OCI-LY7 (cell line): ENCODE results near the gene CD300C. TPM values are rescaled to one million over a fixed set of nuclear protein-coding genes. Genes with fewer than 3 reads are reported as not detected.

Source experiments
- BruUV-seq: library from RNA; stranded (reverse); fragments of 400-500 nt; replicated peaks from 2 replicates; lab custom pipeline; 2021; lab: Mats Ljungman, UMichigan
- CTCF ChIA-PET: fragments of 300-600 bp; sonication (Branson Sonifier 250); formaldehyde crosslinking; loops from one replicate; lab custom pipeline; 2022; ENCODE audit warnings: antibody characterized with exemption; ENCODE audit not compliant: unreplicated experiment; lab: Charles Lee
- POLR2A ChIA-PET: fragments of 300-600 bp; sonication (Branson Sonifier 250); formaldehyde crosslinking; loops from one replicate; lab custom pipeline; 2022; ENCODE audit warnings: antibody characterized with exemption; lab: Charles Lee
- DNase-seq: peaks from one replicate; pipeline ENCODE4 v3.0.0-alpha.2; 2015; ENCODE audit warnings: low spot score
- H2AFZ ChIP-seq: fragments of 200-600 bp; sonication (generic), shearing (Covaris generic); 2 replicates; pipeline ENCODE4 v1.6.1; 2014; ENCODE audit warnings: mild to moderate bottlenecking, antibody characterized with exemption, low read length, moderate library complexity
- H3K27ac ChIP-seq: fragments of 200-600 bp; sonication (generic); 2 replicates; pipeline ENCODE4 v1.5.1; 2014; ENCODE audit warnings: mixed run types, low read depth, mild to moderate bottlenecking, moderate library complexity, low read length, inconsistent platforms; ENCODE audit not compliant: poor library complexity, severe bottlenecking
- H3K36me3 ChIP-seq: fragments of 200-600 bp; sonication (generic); 2 replicates; pipeline ENCODE4 v1.6.1; 2014; ENCODE audit warnings: mild to moderate bottlenecking, antibody characterized with exemption, low read length, moderate library complexity, mixed read lengths; ENCODE audit not compliant: insufficient read depth
- H3K4me1 ChIP-seq: fragments of 200-600 bp; sonication (generic); 2 replicates; pipeline ENCODE4 v1.5.1; 2014; ENCODE audit warnings: mild to moderate bottlenecking, low read length; ENCODE audit not compliant: insufficient read depth, poor library complexity, severe bottlenecking
- H3K4me2 ChIP-seq: fragments of 200-600 bp; sonication (generic); 2 replicates; pipeline ENCODE4 v1.6.1; 2014; ENCODE audit warnings: mild to moderate bottlenecking, low read length
- H3K4me3 ChIP-seq: fragments of 200-600 bp; sonication (generic); 2 replicates; pipeline ENCODE4 v1.5.1; 2014; ENCODE audit warnings: mild to moderate bottlenecking, low read depth, low read length; ENCODE audit not compliant: poor library complexity, severe bottlenecking
- H3K79me2 ChIP-seq: fragments of 200-600 bp; sonication (generic); 2 replicates; pipeline ENCODE4 v1.6.1; 2016; ENCODE audit warnings: low read depth, mild to moderate bottlenecking, low read length, moderate library complexity, mixed read lengths; ENCODE audit not compliant: insufficient read depth
- H3K9me2 ChIP-seq: fragments of 200-600 bp; sonication (generic); 2 replicates; pipeline ENCODE4 v1.6.1; 2016; ENCODE audit warnings: mild to moderate bottlenecking, low read length, mixed read lengths; ENCODE audit not compliant: insufficient read depth
- H3K9me3 ChIP-seq: fragments of 200-600 bp; sonication (generic); 2 replicates; pipeline ENCODE4 v1.6.1; 2014; ENCODE audit warnings: mild to moderate bottlenecking, mixed run types, low read length, mixed read lengths
- H4K20me1 ChIP-seq: fragments of 200-600 bp; sonication (generic); 2 replicates; pipeline ENCODE4 v1.6.1; 2014; ENCODE audit warnings: mild to moderate bottlenecking, antibody characterized with exemption, low read length, moderate library complexity, mixed read lengths; ENCODE audit not compliant: insufficient read depth
- EZH2phosphoT487 ChIP-seq: fragments of 200-600 bp; sonication (generic); IDR thresholded peaks from 2 replicates; pipeline ENCODE4 v1.6.1; 2018; ENCODE audit warnings: low read depth, borderline replicate concordance, mild to moderate bottlenecking, mixed run types, antibody characterized with exemption, low read length, moderate library complexity, mixed read lengths
- intact Hi-C: fragments of 100-400 bp; cut with micrococcal nuclease; formaldehyde crosslinking; loops from one replicate; pipeline ENCODE4 v1.10.0; 2022; ENCODE audit not compliant: unreplicated experiment
- total RNA-seq, 2 experiments: library from RNA; depleted of rRNA in 1 of 2; stranded (reverse); fragments of >200 nt in 1 of 2; shearing (Covaris generic) in 1 of 2; gene quantifications; 2 replicates each; pipeline ENCODE4 v1.2.3, GENCODE V29; 2014 to 2022
- TF ChIP-seq, protein P1 (sequence below): fragments of 200-600 bp; sonication (generic); conservative IDR thresholded peaks from 2 replicates; pipeline ENCODE4 v1.5.1; 2014; ENCODE audit warnings: mild to moderate bottlenecking, antibody characterized with exemption, low read length, moderate library complexity, mixed read lengths

The CD300C gene
- total RNA-seq, 2 experiments from 2014 or later = not detected

DNA sequence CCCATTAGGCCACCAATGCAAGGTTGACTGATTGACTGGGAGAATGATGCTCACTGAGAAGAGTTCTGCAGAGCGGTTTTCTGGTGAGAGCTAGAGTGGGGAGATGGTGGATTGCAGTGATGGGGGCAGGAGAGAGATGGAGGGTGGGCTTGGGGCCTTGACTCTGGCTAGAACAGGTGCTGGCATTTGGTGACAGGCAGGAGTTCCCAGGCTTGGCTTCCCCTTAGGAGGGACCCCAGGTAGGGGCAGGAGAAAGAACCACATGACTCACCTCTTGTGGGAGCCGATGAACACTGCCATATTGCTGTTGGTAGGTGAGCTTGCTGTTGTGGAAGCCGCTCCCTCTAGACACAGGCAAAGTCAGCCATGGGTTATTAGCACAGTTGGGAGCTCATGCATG, 22.6 kb downstream of the CD300C start:
- Histone ChIP-seq H3K27ac (no peak overlapping the region), H3K4me2 (no peak overlapping the region), H3K79me2 (no peaks in the 10 kb centered on the region), H3K9me3 (0 out of 2 replicates have a peak, but pooled peaks cover 3% of the 10 kb centered on the region), H2AFZ (no peak overlapping the region), H3K36me3 (no peaks in the 10 kb centered on the region), H4K20me1 (no peaks in the 10 kb centered on the region), H3K9me2 (no peaks in the 10 kb centered on the region), H3K4me1 (no peaks in the 10 kb centered on the region), H3K4me3 (no peak overlapping the region)
- no TSS peak for BruUV-seq
- DNase-seq = no peak
- CTCF ChIA-PET = no interaction called here
- no peak for TF ChIP-seq EZH2phosphoT487
- TF ChIP-seq, protein P1, sequence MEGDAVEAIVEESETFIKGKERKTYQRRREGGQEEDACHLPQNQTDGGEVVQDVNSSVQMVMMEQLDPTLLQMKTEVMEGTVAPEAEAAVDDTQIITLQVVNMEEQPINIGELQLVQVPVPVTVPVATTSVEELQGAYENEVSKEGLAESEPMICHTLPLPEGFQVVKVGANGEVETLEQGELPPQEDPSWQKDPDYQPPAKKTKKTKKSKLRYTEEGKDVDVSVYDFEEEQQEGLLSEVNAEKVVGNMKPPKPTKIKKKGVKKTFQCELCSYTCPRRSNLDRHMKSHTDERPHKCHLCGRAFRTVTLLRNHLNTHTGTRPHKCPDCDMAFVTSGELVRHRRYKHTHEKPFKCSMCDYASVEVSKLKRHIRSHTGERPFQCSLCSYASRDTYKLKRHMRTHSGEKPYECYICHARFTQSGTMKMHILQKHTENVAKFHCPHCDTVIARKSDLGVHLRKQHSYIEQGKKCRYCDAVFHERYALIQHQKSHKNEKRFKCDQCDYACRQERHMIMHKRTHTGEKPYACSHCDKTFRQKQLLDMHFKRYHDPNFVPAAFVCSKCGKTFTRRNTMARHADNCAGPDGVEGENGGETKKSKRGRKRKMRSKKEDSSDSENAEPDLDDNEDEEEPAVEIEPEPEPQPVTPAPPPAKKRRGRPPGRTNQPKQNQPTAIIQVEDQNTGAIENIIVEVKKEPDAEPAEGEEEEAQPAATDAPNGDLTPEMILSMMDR = no peak
- POLR2A ChIA-PET = interaction anchor here (0.6 kb wide), 1 partner anchor 256 kb away, joined by 5 read pairs; no protein-coding TSS in a partner anchor
- intact Hi-C loops = no loop called here

- Histone ChIP-seq H3K9me2 (no peaks in the 10 kb centered on the region), H3K4me2 (no peak overlapping the region), H3K27ac (no peak overlapping the region), H3K4me1 (no peaks in the 10 kb centered on the region), H4K20me1 (no peaks in the 10 kb centered on the region), H3K36me3 (no peaks in the 10 kb centered on the region), H3K4me3 (no peak overlapping the region), H3K9me3 (0 out of 2 replicates have a peak, but pooled peaks cover 8% of the 10 kb centered on the region), H3K79me2 (no peaks in the 10 kb centered on the region), H2AFZ (no peak overlapping the region)
- BruUV-seq = no TSS peak
- TF ChIP-seq EZH2phosphoT487 = no peak
- TF ChIP-seq, protein P1 = no peak
- ChIA-PET CTCF (no interaction called here), POLR2A (interaction anchor here (0.6 kb wide), 1 partner anchor 256 kb away, joined by 5 read pairs; no protein-coding TSS in a partner anchor)
- intact Hi-C loops = no loop called here
- DNase-seq = no peak
These were observed 23.4 kb downstream of the CD300C start for GRCh38 chr17:74522381-74523105.

GRCh38 chr17:74521701-74522201, 24.2 kb downstream of the CD300C start:
- Histone ChIP-seq H3K4me2 (no peak overlapping the region), H3K79me2 (no peaks in the 10 kb centered on the region), H3K27ac (no peak overlapping the region), H3K9me3 (0 out of 2 replicates have a peak, but pooled peaks cover 8% of the 10 kb centered on the region), H4K20me1 (no peaks in the 10 kb centered on the region), H3K4me1 (no peaks in the 10 kb centered on the region), H3K36me3 (no peaks in the 10 kb centered on the region), H3K9me2 (no peaks in the 10 kb centered on the region), H3K4me3 (no peak overlapping the region), H2AFZ (no peak overlapping the region)
- POLR2A ChIA-PET = no interaction called here
- TF ChIP-seq, protein P1 = no peak
- no peak for TF ChIP-seq EZH2phosphoT487
- CTCF ChIA-PET = no interaction called here
- intact Hi-C loops = no loop called here
- BruUV-seq = no TSS peak
- no peak for DNase-seq
